Fibroblast of lung (primary cell): Measurements from ENCODE around the gene STAB2.

ENCODE experiments used
- EZH2 ChIP-seq: IDR thresholded peaks from 2 replicates; pipeline ENCODE4 v1.5.1; 2012; ENCODE audit warnings: low read length, control low read depth, mild to moderate bottlenecking; ENCODE audit errors: missing control alignments
- TF ChIP-seq, protein P1 (sequence below), 2 donors: IDR thresholded peaks in 1 of 2; conservative IDR thresholded peaks in 1 of 2; 1 replicate in 1 of 2; 2 replicates in 1 of 2; pipeline ENCODE4 v1.5.1; 2011 to 2012; ENCODE audit warnings: low read length in 2 of 2, control low read depth in 1 of 2, inconsistent platforms in 1 of 2, low read depth in 1 of 2, mild to moderate bottlenecking in 1 of 2

DNA sequence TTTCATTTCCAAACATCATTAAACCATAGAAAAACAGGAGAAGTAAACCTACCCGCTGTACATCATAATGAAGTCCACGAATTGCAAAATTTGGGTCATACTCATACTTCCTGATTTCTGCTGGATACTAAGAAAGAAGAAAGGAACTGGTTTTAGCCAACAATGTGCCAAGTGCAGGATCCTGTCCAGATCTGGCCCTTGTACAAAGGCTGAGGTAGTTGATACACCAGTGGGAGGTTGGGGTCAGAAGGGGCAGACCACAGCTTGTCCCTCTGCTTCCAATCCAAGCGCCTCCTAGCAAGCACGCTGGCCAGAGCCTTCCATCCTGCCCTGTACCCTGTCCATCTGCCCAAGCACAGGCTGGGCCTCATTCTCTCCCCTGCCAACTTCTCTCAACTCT lies 219.7 kb downstream of the STAB2 start:
- TF ChIP-seq, protein P1, sequence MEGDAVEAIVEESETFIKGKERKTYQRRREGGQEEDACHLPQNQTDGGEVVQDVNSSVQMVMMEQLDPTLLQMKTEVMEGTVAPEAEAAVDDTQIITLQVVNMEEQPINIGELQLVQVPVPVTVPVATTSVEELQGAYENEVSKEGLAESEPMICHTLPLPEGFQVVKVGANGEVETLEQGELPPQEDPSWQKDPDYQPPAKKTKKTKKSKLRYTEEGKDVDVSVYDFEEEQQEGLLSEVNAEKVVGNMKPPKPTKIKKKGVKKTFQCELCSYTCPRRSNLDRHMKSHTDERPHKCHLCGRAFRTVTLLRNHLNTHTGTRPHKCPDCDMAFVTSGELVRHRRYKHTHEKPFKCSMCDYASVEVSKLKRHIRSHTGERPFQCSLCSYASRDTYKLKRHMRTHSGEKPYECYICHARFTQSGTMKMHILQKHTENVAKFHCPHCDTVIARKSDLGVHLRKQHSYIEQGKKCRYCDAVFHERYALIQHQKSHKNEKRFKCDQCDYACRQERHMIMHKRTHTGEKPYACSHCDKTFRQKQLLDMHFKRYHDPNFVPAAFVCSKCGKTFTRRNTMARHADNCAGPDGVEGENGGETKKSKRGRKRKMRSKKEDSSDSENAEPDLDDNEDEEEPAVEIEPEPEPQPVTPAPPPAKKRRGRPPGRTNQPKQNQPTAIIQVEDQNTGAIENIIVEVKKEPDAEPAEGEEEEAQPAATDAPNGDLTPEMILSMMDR (conservative IDR thresholded peaks at IDR 0.05 in 1 of 2, IDR thresholded peaks at IDR 0.05 in 1 of 2; ENCODE audit: low read depth in 1 of 2, low read length in 2 of 2), result no peak
- no peak for TF ChIP-seq EZH2
